Activated T-helper 2 cell treated with anti-CD3 and anti-CD28 coated beads, Interferon-gamma antibody, Interleukin-2, Interleukin-4, amounts not matched to agents 10 μg/mL and 5 μg/mL and 100 μg/mL, durations not matched to agents 14 hours and 24 hours and 36 hours (primary cell): ENCODE data around the gene COL13A1. TPM values are rescaled to one million over a fixed set of nuclear protein-coding genes. Genes with fewer than 3 reads are reported as not detected.

Experiments used
- DNase-seq: peaks from one replicate; pipeline ENCODE4 v3.0.0; 2021; ENCODE audit warnings: low spot score
- H3K27ac Mint-ChIP-seq: one replicate; pipeline ENCODE4 v1.8.0; 2021; ENCODE audit warnings: mixed read lengths
- H3K27me3 Mint-ChIP-seq: one replicate; pipeline ENCODE4 v1.8.0; 2021; ENCODE audit warnings: low read depth, mixed read lengths
- H3K36me3 Mint-ChIP-seq: one replicate; pipeline ENCODE4 v1.8.0; 2021; ENCODE audit warnings: low read depth, mixed read lengths
- H3K4me1 Mint-ChIP-seq: one replicate; pipeline ENCODE4 v1.8.0; 2021; ENCODE audit warnings: low read depth, mixed read lengths
- H3K4me3 Mint-ChIP-seq: one replicate; pipeline ENCODE4 v1.8.0; 2021; ENCODE audit warnings: low read depth, mild to moderate bottlenecking, moderate library complexity, mixed read lengths
- H3K9me3 Mint-ChIP-seq: one replicate; pipeline ENCODE4 v1.8.0; 2021; ENCODE audit warnings: mixed read lengths
- intact Hi-C: fragments of 100-400 bp; cut with micrococcal nuclease; formaldehyde crosslinking; loops from one replicate; pipeline ENCODE4 v1.15.1; 2023
- total RNA-seq: library from RNA; stranded (reverse); gene quantifications from 2 replicates; pipeline ENCODE4 v1.2.3, GENCODE V29; 2022

COL13A1 gene
- total RNA-seq, 1 donor from 2014 or later, result not detected

GRCh38 chr10:69769395-69769992, 32.2 kb upstream of the COL13A1 start:
- no peaks in the 10 kb centered on the region for H3K4me1 Mint-ChIP-seq
- H3K27me3 Mint-ChIP-seq, result peaks cover 1% of the 10 kb centered on the region
- H3K9me3 Mint-ChIP-seq, result no peaks in the 10 kb centered on the region
- no peak overlapping the region for H3K27ac Mint-ChIP-seq
- DNase-seq, result no peak
- H3K4me3 Mint-ChIP-seq, result no peak overlapping the region
- H3K36me3 Mint-ChIP-seq, result no peaks in the 10 kb centered on the region
- intact Hi-C loops, result no loop called here

GRCh38 chr10:69772933-69773704, 28.6 kb upstream of the COL13A1 start:
- no peak overlapping the region for H3K27ac Mint-ChIP-seq
- H3K4me1 Mint-ChIP-seq, result no peaks in the 10 kb centered on the region
- no peaks in the 10 kb centered on the region for H3K36me3 Mint-ChIP-seq
- no peak for DNase-seq
- intact Hi-C loops, result no loop called here
- H3K9me3 Mint-ChIP-seq, result no peaks in the 10 kb centered on the region
- H3K4me3 Mint-ChIP-seq, result no peak overlapping the region
- peaks cover 8% of the 10 kb centered on the region for H3K27me3 Mint-ChIP-seq

GRCh38 chr10:69774596-69774995, 27.1 kb upstream of the COL13A1 start:
- Mint-ChIP-seq H3K27ac (no peak overlapping the region), H3K27me3 (peaks cover 8% of the 10 kb centered on the region), H3K4me3 (no peak overlapping the region), H3K4me1 (no peaks in the 10 kb centered on the region), H3K9me3 (no peaks in the 10 kb centered on the region), H3K36me3 (no peaks in the 10 kb centered on the region)
- DNase-seq, result no peak
- intact Hi-C loops, result no loop called here

- no peaks in the 10 kb centered on the region for H3K36me3 Mint-ChIP-seq
- H3K9me3 Mint-ChIP-seq, result no peaks in the 10 kb centered on the region
- peaks cover 2% of the 10 kb centered on the region for H3K4me1 Mint-ChIP-seq
- no peak for DNase-seq
- no peak overlapping the region for H3K27ac Mint-ChIP-seq
- H3K27me3 Mint-ChIP-seq, result peaks cover 8% of the 10 kb centered on the region
- no peak overlapping the region for H3K4me3 Mint-ChIP-seq
- intact Hi-C loops, result no loop called here
Measured at GRCh38 chr10:69780077-69780476, 21.6 kb upstream of the COL13A1 start.

- Mint-ChIP-seq H3K27ac (no peak overlapping the region), H3K4me3 (no peak overlapping the region), H3K27me3 (peaks cover 7% of the 10 kb centered on the region), H3K36me3 (no peaks in the 10 kb centered on the region), H3K9me3 (no peaks in the 10 kb centered on the region), H3K4me1 (peaks cover 5% of the 10 kb centered on the region)
- intact Hi-C loops, result no loop called here
- DNase-seq, result no peak
Measured at GRCh38 chr10:69781576-69781975, 20.1 kb upstream of the COL13A1 start.

- Mint-ChIP-seq H3K4me3 (no peak overlapping the region), H3K9me3 (no peaks in the 10 kb centered on the region), H3K27ac (no peak overlapping the region), H3K27me3 (peaks cover 7% of the 10 kb centered on the region), H3K4me1 (peaks cover 5% of the 10 kb centered on the region), H3K36me3 (no peaks in the 10 kb centered on the region)
- intact Hi-C loops, result no loop called here
- DNase-seq, result no peak
Measured at GRCh38 chr10:69783515-69783914, 18.2 kb upstream of the COL13A1 start.

GRCh38 chr10:69786791-69787190, 14.9 kb upstream of the COL13A1 start:
- no peak overlapping the region for H3K4me3 Mint-ChIP-seq
- H3K27me3 Mint-ChIP-seq, result peaks cover 8% of the 10 kb centered on the region
- no peaks in the 10 kb centered on the region for H3K9me3 Mint-ChIP-seq
- no peaks in the 10 kb centered on the region for H3K36me3 Mint-ChIP-seq
- intact Hi-C loops, result no loop called here
- no peak for DNase-seq
- H3K27ac Mint-ChIP-seq, result no peak overlapping the region
- peaks cover 5% of the 10 kb centered on the region for H3K4me1 Mint-ChIP-seq

- no peak for DNase-seq
- peaks cover 5% of the 10 kb centered on the region for H3K4me1 Mint-ChIP-seq
- H3K27me3 Mint-ChIP-seq, result peaks cover 8% of the 10 kb centered on the region
Measured at GRCh38 chr10:69787681-69788080, 14.0 kb upstream of the COL13A1 start.

GRCh38 chr10:69789164-69789576, 12.5 kb upstream of the COL13A1 start:
- intact Hi-C loops, result loop anchor here (1.0 kb wide), 1 partner anchor 125 kb away; no protein-coding TSS in a partner anchor
- Mint-ChIP-seq H3K27me3 (peaks cover 8% of the 10 kb centered on the region), H3K36me3 (no peaks in the 10 kb centered on the region), H3K4me1 (peaks cover 5% of the 10 kb centered on the region), H3K9me3 (no peaks in the 10 kb centered on the region), H3K4me3 (no peak overlapping the region), H3K27ac (no peak overlapping the region)
- DNase-seq, result no peak

More at GRCh38 chr10:69787681-69788080, 14.0 kb upstream of the COL13A1 start:
- intact Hi-C loops, result no loop called here
- Mint-ChIP-seq H3K9me3 (no peaks in the 10 kb centered on the region), H3K36me3 (no peaks in the 10 kb centered on the region), H3K4me3 (no peak overlapping the region), H3K27ac (no peak overlapping the region)

- Mint-ChIP-seq H3K9me3 (peaks cover 7% of the 10 kb centered on the region), H3K4me1 (no peaks in the 10 kb centered on the region), H3K27ac (no peak overlapping the region), H3K36me3 (no peaks in the 10 kb centered on the region), H3K27me3 (peaks cover 2% of the 10 kb centered on the region), H3K4me3 (no peak overlapping the region)
- DNase-seq, result no peak
- intact Hi-C loops, result no loop called here
Measured at GRCh38 chr10:69791812-69792211, 9.9 kb upstream of the COL13A1 start.

- DNase-seq, result no peak
- H3K4me3 Mint-ChIP-seq, result no peak overlapping the region
- H3K4me1 Mint-ChIP-seq, result no peaks in the 10 kb centered on the region
- peaks cover 2% of the 10 kb centered on the region for H3K27me3 Mint-ChIP-seq
- H3K36me3 Mint-ChIP-seq, result no peaks in the 10 kb centered on the region
- H3K9me3 Mint-ChIP-seq, result peaks cover 7% of the 10 kb centered on the region
- intact Hi-C loops, result no loop called here
- no peak overlapping the region for H3K27ac Mint-ChIP-seq
Measured at GRCh38 chr10:69792341-69792740, 9.4 kb upstream of the COL13A1 start.

- intact Hi-C loops, result no loop called here
- Mint-ChIP-seq H3K9me3 (peaks cover 7% of the 10 kb centered on the region), H3K27ac (no peak overlapping the region), H3K4me3 (no peak overlapping the region), H3K4me1 (peaks cover 2% of the 10 kb centered on the region), H3K36me3 (no peaks in the 10 kb centered on the region), H3K27me3 (peaks cover 17% of the 10 kb centered on the region)
- DNase-seq, result no peak
Measured at GRCh38 chr10:69794673-69795072, 7.0 kb upstream of the COL13A1 start.

- no peak for DNase-seq
- Mint-ChIP-seq H3K27ac (no peak overlapping the region), H3K4me3 (no peak overlapping the region), H3K27me3 (peaks cover 23% of the 10 kb centered on the region), H3K4me1 (peaks cover 2% of the 10 kb centered on the region), H3K9me3 (peaks cover 7% of the 10 kb centered on the region), H3K36me3 (no peaks in the 10 kb centered on the region)
- intact Hi-C loops, result no loop called here
Measured at GRCh38 chr10:69795242-69795934, 6.3 kb upstream of the COL13A1 start.
